H1 (cell line): ENCODE measurements around the gene CES3. TPM values are rescaled to one million over a fixed set of nuclear protein-coding genes. Genes with fewer than 3 reads are reported as not detected.
"Not testable (repeated sequence)": the region's sequence is repeated elsewhere in the genome, so short reads cannot be mapped to it uniquely, and the experiment has no call there.

Source experiments
- CTCF ChIA-PET: fragments of 300-600 bp; sonication (Branson Sonifier 250); formaldehyde crosslinking; loops from one replicate; lab custom pipeline; 2021; ENCODE audit not compliant: partially characterized antibody; lab: Charles Lee
- POLR2A ChIA-PET: fragments of 300-600 bp; sonication (Branson Sonifier 250); formaldehyde crosslinking; loops from one replicate; lab custom pipeline; 2021; ENCODE audit warnings: inconsistent platforms; ENCODE audit not compliant: partially characterized antibody; lab: Charles Lee
- DNase-seq, 2 experiments: peaks; one replicate each; pipeline versions ENCODE4 v3.0.0 to v3.0.0-alpha.2; 2010 to 2022; ENCODE audit warnings: low spot score in 2 of 2, low read depth in 1 of 2, mixed read lengths in 1 of 2
- FAIRE-seq: peaks from 2 replicates; lab custom pipeline; 2011; peaks lifted over from hg19 to GRCh38; lab: Jason Lieb, UNC
- H2AFZ ChIP-seq: 2 replicates; pipeline ENCODE4 v1.8.1; 2012; ENCODE audit warnings: low read length, inconsistent platforms
- H2AK5ac ChIP-seq: 2 replicates; pipeline ENCODE4 v1.6.1; 2013; ENCODE audit warnings: low read depth, low read length
- H2BK120ac ChIP-seq: replicated peaks from 2 replicates; pipeline ENCODE3; 2013; ENCODE audit warnings: low read depth, low read length, inconsistent platforms
- H2BK12ac ChIP-seq: 2 replicates; pipeline ENCODE4 v1.6.1; 2013; ENCODE audit warnings: low read depth, low read length
- H2BK15ac ChIP-seq: 2 replicates; pipeline ENCODE4 v1.6.1; 2013; ENCODE audit warnings: low read length
- H2BK20ac ChIP-seq: 2 replicates; pipeline ENCODE4 v1.6.1; 2013; ENCODE audit warnings: low read length
- H2BK5ac ChIP-seq: 2 replicates; pipeline ENCODE4 v1.6.1; 2013; ENCODE audit warnings: low read depth, low read length
- H3K14ac ChIP-seq: 2 replicates; pipeline ENCODE4 v1.6.1; 2013; ENCODE audit warnings: inconsistent platforms; ENCODE audit not compliant: insufficient read length
- H3K18ac ChIP-seq: 2 replicates; pipeline ENCODE4 v1.6.1; 2013; ENCODE audit warnings: low read length; ENCODE audit errors: extremely low read depth
- H3K23ac ChIP-seq: 2 replicates; pipeline ENCODE4 v1.6.1; 2013; ENCODE audit warnings: inconsistent platforms; ENCODE audit not compliant: insufficient read length
- H3K23me2 ChIP-seq: 2 replicates; pipeline ENCODE4 v1.6.1; 2013; ENCODE audit warnings: low read depth, low read length
- H3K27ac ChIP-seq: 2 replicates; pipeline ENCODE4 v1.6.1; 2011; ENCODE audit warnings: low read depth, low read length, inconsistent platforms
- H3K27me3 ChIP-seq, 4 experiments: replicated peaks in 1 of 4; 1 replicate in 1 of 4; 2 replicates in 3 of 4; pipeline versions ENCODE4 v1.6.1 to v1.8.1; 2011 to 2013; ENCODE audit warnings: low read length in 3 of 4, mild to moderate bottlenecking in 3 of 4, inconsistent platforms in 2 of 4, mixed read lengths in 2 of 4, moderate library complexity in 1 of 4; ENCODE audit not compliant: control insufficient read depth in 3 of 4, insufficient read depth in 3 of 4; ENCODE audit errors: extremely low read depth in 1 of 4
- H3K36me3 ChIP-seq, 4 experiments: 2 replicates each; pipeline versions ENCODE4 v1.6.1 to v1.8.1; 2011 to 2013; ENCODE audit warnings: mild to moderate bottlenecking in 4 of 4, low read length in 3 of 4, moderate library complexity in 2 of 4, control low read depth in 1 of 4, inconsistent platforms in 1 of 4; ENCODE audit not compliant: insufficient read depth in 4 of 4, control insufficient read depth in 2 of 4
- H3K4ac ChIP-seq: replicated peaks from 2 replicates; pipeline ENCODE3; 2013; ENCODE audit warnings: low read length, low read depth, mixed read lengths, inconsistent platforms; ENCODE audit not compliant: insufficient read length
- H3K4me1 ChIP-seq, 4 experiments: replicated peaks in 1 of 4; 1 replicate in 1 of 4; 2 replicates in 3 of 4; pipeline versions ENCODE4 v1.6.1 to v1.8.1; 2011 to 2013; ENCODE audit warnings: low read length in 3 of 4, inconsistent platforms in 2 of 4, mixed read lengths in 1 of 4; ENCODE audit not compliant: insufficient read depth in 4 of 4, control insufficient read depth in 3 of 4
- H3K4me2 ChIP-seq, 2 experiments: 2 replicates each; pipeline versions ENCODE4 v1.6.1 to v1.8.1; 2011 to 2013; ENCODE audit warnings: low read depth in 2 of 2, low read length in 2 of 2, control low read depth in 1 of 2, inconsistent platforms in 1 of 2, mild to moderate bottlenecking in 1 of 2; ENCODE audit not compliant: insufficient read depth in 1 of 2
- H3K4me3 ChIP-seq, 4 experiments: fragments of 200-600, 300-600 bp in 1 of 4; sonication (generic), shearing (Covaris generic), sonication (Bioruptor Twin) in 1 of 4; 2 replicates each; pipeline versions ENCODE4 v1.5.1 to v1.8.1; 2011 to 2016; ENCODE audit warnings: low read length in 4 of 4, low read depth in 3 of 4, control low read depth in 2 of 4, inconsistent platforms in 2 of 4, mild to moderate bottlenecking in 2 of 4, mixed read lengths in 1 of 4, moderate library complexity in 1 of 4; ENCODE audit not compliant: insufficient read depth in 2 of 4; ENCODE audit errors: extremely low read depth in 1 of 4
- H3K56ac ChIP-seq: replicated peaks from 2 replicates; pipeline ENCODE3; 2013; ENCODE audit warnings: low read depth, mild to moderate bottlenecking, mixed read lengths, low read length, inconsistent platforms; ENCODE audit not compliant: insufficient read length
- H3K79me1 ChIP-seq: 2 replicates; pipeline ENCODE4 v1.6.1; 2013; ENCODE audit warnings: low read depth, low read length, control low read depth
- H3K79me2 ChIP-seq, 2 experiments: 2 replicates each; pipeline versions ENCODE4 v1.6.1 to v1.8.1; 2012 to 2013; ENCODE audit warnings: low read length in 2 of 2, mild to moderate bottlenecking in 2 of 2, inconsistent platforms in 1 of 2; ENCODE audit not compliant: insufficient read depth in 2 of 2, control insufficient read depth in 1 of 2
- H3K9ac ChIP-seq, 4 experiments: replicated peaks in 1 of 4; 1 replicate in 1 of 4; 2 replicates in 3 of 4; pipeline versions ENCODE4 v1.6.1 to v1.8.1; 2011 to 2013; ENCODE audit warnings: low read depth in 3 of 4, low read length in 3 of 4, control low read depth in 2 of 4, mild to moderate bottlenecking in 2 of 4, moderate library complexity in 2 of 4, inconsistent platforms in 1 of 4; ENCODE audit errors: extremely low read depth in 1 of 4
- H3K9me3 ChIP-seq, 2 experiments: 2 replicates each; pipeline versions ENCODE4 v1.6.1 to v1.8.1; 2012 to 2013; ENCODE audit warnings: mild to moderate bottlenecking in 2 of 2, moderate library complexity in 2 of 2, control low read depth in 1 of 2, inconsistent platforms in 1 of 2, low read depth in 1 of 2, low read length in 1 of 2, mixed read lengths in 1 of 2; ENCODE audit not compliant: insufficient read depth in 2 of 2
- H4K20me1 ChIP-seq, 2 experiments: replicated peaks in 1 of 2; 2 replicates each; pipeline versions ENCODE3 to v1.8.1; 2011 to 2013; ENCODE audit warnings: inconsistent platforms in 2 of 2, low read length in 2 of 2, mild to moderate bottlenecking in 1 of 2; ENCODE audit not compliant: insufficient read depth in 2 of 2, control insufficient read depth in 1 of 2
- H4K5ac ChIP-seq: 2 replicates; pipeline ENCODE4 v1.6.1; 2013; ENCODE audit warnings: low read length, low read depth, mixed read lengths, inconsistent platforms; ENCODE audit not compliant: insufficient read length
- H4K8ac ChIP-seq: 2 replicates; pipeline ENCODE4 v1.8.0; 2013; ENCODE audit warnings: mild to moderate bottlenecking, moderate library complexity, low read length, inconsistent platforms; ENCODE audit not compliant: insufficient read depth; ENCODE audit errors: extremely low read depth
- H4K91ac ChIP-seq: replicated peaks from 2 replicates; pipeline ENCODE3; 2013; ENCODE audit warnings: low read length, mixed read lengths, inconsistent platforms; ENCODE audit not compliant: insufficient read length
- CBX5 ChIP-seq: fragments of 300-800, 300-1000 bp; sonication (generic); IDR thresholded peaks from 2 replicates; pipeline ENCODE4 v1.7.1; 2016; ENCODE audit warnings: antibody characterized with exemption, low read length, low read depth
- CEBPB ChIP-seq: IDR thresholded peaks from 2 replicates; pipeline ENCODE4 v1.6.1; 2012; ENCODE audit warnings: low read depth, low read length
- EP300 ChIP-seq, 2 experiments: IDR thresholded peaks; 1 replicate in 1 of 2; 2 replicates in 1 of 2; pipeline ENCODE4 v1.6.1; 2011 to 2012; ENCODE audit warnings: low read depth in 2 of 2, low read length in 2 of 2, mild to moderate bottlenecking in 2 of 2, borderline replicate concordance in 1 of 2, inconsistent platforms in 1 of 2, moderate library complexity in 1 of 2
- FOSL1 ChIP-seq: IDR thresholded peaks from 2 replicates; pipeline ENCODE4 v1.6.1; 2011; ENCODE audit warnings: mild to moderate bottlenecking, low read depth, low read length, moderate library complexity; ENCODE audit not compliant: insufficient read depth
- SUZ12 ChIP-seq: fragments of 200-600 bp; sonication (generic); IDR thresholded peaks from 2 replicates; pipeline ENCODE4 v1.6.1; 2012; ENCODE audit warnings: mild to moderate bottlenecking, inconsistent platforms, low read length, moderate library complexity, mixed read lengths
- TAF7 ChIP-seq: optimal IDR thresholded peaks from 2 replicates; pipeline ENCODE3; 2011; ENCODE audit warnings: low read depth, mild to moderate bottlenecking, inconsistent platforms, low read length, moderate library complexity, borderline replicate concordance
- WGBS, 2 experiments: shearing (Covaris generic) in 1 of 2; methylation state at CpG; one replicate each; pipeline versions ENCODE4 v1.1.6 to v1.1.7; 2013 to 2015; ENCODE audit warnings: low lambda C conversion rate in 2 of 2, mixed read lengths in 2 of 2, inconsistent platforms in 1 of 2, low coverage in 1 of 2, missing lambda C conversion rate in 1 of 2; ENCODE audit not compliant: insufficient replicate concordance in 2 of 2, insufficient coverage in 1 of 2, insufficient read length in 1 of 2; ENCODE audit errors: extremely low coverage in 1 of 2, missing lambda C conversion rate in 1 of 2; 5-methylcytosine and 5-hydroxymethylcytosine counted together
- polyA plus RNA-seq, 7 experiments: library from polyadenylated mRNA; depleted of rRNA in 3 of 7; stranded (reverse) in 5 of 7; unstranded in 2 of 7; fragments of >200 nt in 5 of 7; fragments of 200-250 nt in 2 of 7; gene quantifications; 1 replicate in 5 of 7; 2 replicates in 1 of 7; 4 replicates in 1 of 7; pipeline versions ENCODE4 v1.2.1 to v1.2.3, GENCODE V29; 2011 to 2013; ENCODE audit warnings: missing spikeins in 2 of 7, mixed read lengths in 2 of 7
- total RNA-seq: library from RNA; stranded (reverse); fragmentation: NEBNext Ultra II Directional; extraction: Animal tissue kit (Norgen Biotek cat#: 25700); gene quantifications from 2 replicates; pipeline ENCODE4 v1.2.1, GENCODE V29; 2021
- TF ChIP-seq, protein P1 (sequence below): IDR thresholded peaks from 2 replicates; pipeline ENCODE4 v1.6.1; 2011; ENCODE audit warnings: low read length, improper control_type of control experiment

Gene CES3
- total and polyA plus RNA-seq, 2 of the 8 experiments (the other 6 are each of a cell fraction or from before 2014, with no cell fraction given) = 1.6 to 2.2 TPM

DNA sequence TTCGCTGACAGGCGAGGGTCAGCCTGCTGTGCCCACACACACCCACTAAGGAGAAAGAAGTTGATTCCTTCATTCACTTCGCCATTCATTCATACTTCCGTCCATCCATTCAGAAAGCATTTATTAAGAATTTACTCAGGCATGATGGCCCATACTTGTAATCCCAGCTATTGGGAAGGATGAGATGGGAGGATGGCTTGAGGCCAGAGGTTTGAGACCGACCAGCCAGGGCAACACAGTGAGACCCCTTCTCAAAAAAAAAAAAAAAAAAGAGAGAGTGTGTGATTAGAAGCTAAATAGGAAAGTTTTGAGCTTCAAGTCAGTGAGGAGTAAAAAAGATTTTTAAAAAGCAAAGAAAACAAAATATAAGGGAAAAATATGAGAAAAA lies 17.0 kb upstream of the CES3 start (continued):
- TF ChIP-seq FOSL1 (no peak), CBX5 (no peak), CEBPB (no peak), SUZ12 (no peak), EP300 (IDR thresholded peaks at IDR 0.05; ENCODE audit: borderline replicate concordance in 1 of 2, low read depth in 2 of 2, low read length in 2 of 2) (no peak), TAF7 (no peak)
- TF ChIP-seq, protein P1, sequence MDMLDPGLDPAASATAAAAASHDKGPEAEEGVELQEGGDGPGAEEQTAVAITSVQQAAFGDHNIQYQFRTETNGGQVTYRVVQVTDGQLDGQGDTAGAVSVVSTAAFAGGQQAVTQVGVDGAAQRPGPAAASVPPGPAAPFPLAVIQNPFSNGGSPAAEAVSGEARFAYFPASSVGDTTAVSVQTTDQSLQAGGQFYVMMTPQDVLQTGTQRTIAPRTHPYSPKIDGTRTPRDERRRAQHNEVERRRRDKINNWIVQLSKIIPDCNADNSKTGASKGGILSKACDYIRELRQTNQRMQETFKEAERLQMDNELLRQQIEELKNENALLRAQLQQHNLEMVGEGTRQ = no peak

DNA sequence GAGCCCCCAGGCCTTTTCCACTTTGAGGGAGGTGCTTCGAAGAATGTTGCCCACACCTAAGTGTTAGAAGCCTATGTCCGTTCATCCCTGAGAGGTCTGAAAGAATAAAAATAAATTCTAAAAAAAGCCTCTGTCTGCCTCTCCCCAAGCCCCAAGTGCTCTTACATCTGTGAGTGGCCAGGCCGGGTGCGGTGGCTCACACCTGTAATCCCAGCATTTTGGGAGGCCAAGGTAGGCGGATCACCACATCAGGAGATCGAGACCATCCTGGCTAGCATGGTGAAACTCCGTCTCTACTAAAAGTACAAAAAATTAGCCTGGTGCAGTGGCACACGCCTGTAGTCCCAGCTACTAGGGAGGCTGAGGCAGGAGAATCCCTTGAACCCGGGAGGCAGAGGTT lies 16.1 kb upstream of the CES3 start:
- Histone ChIP-seq H3K36me3 (peaks cover 5 to 18% (median 15%) of the 10 kb centered on the region in 4 experiments; a peak in 7 of 8 replicates), H3K27me3 (peaks cover 10 to 28% (median 27%) of the 10 kb centered on the region in 4 experiments)
- not testable (repeated sequence) for H4K8ac ChIP-seq, H3K4ac ChIP-seq, H3K4me1 ChIP-seq, H2BK15ac ChIP-seq, H3K4me3 ChIP-seq, H3K9ac ChIP-seq, H4K5ac ChIP-seq, H3K23me2 ChIP-seq, H3K27ac ChIP-seq, H3K56ac ChIP-seq, H2AK5ac ChIP-seq, H2BK12ac ChIP-seq, DNase-seq, H3K18ac ChIP-seq, H3K14ac ChIP-seq, H4K20me1 ChIP-seq, H2BK20ac ChIP-seq, H2AFZ ChIP-seq, FAIRE-seq, H3K79me2 ChIP-seq, H2BK5ac ChIP-seq, H4K91ac ChIP-seq, H3K4me2 ChIP-seq, H3K79me1 ChIP-seq, H3K23ac ChIP-seq, H3K9me3 ChIP-seq, H2BK120ac ChIP-seq
- ChIA-PET POLR2A (interaction anchor here (0.9 kb wide), 1 partner anchor 285 kb away, joined by 3 read pairs; no protein-coding TSS in a partner anchor), CTCF (interaction anchor here (1.0 to 4.7 kb wide), 7 partner anchors 9 to 53 kb away, joined by 3 to 18 read pairs (median 4); partner anchors contain the start of gene CES3)
- 87% methylated on average over 9 of the region's 9 CpGs; no CpG with 5 or more reads in 1 of the 2 experiments for WGBS, 2 experiments
